Measurements from ENCODE around the gene TNFSF18.

DNA sequence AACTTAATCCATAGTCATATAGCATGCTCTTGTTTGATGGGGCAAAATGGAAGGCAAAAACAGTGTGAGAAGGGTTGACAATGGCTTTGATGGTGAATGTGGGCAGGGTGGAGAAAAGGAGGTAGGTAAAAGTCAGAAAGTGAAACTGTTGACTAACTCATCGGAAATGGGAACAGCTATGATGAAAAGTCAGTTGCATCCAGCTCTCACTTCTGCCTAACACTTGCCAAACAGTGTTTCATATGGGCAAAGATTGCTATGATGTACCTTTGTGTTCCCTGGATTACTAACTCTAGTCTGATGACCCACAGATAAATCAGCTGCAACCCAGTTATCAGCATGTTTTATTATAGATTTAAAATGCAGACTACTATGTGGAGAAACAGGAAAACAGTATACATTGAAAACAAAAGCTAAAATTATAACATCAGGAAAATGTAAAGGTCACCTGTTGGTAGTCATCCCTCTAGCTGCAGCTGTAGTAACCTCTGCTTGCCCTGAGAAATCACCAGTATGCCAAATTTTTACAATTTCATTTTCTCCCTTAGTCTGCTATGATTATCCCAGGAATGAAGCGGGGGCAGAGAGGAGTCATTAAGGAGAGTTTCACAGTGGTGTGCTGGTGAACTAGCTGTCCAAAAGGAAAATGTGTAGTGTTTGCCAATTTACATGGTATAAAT is 11.7 kb downstream of the TNFSF18 start:
- TF ChIP-seq, protein P1, sequence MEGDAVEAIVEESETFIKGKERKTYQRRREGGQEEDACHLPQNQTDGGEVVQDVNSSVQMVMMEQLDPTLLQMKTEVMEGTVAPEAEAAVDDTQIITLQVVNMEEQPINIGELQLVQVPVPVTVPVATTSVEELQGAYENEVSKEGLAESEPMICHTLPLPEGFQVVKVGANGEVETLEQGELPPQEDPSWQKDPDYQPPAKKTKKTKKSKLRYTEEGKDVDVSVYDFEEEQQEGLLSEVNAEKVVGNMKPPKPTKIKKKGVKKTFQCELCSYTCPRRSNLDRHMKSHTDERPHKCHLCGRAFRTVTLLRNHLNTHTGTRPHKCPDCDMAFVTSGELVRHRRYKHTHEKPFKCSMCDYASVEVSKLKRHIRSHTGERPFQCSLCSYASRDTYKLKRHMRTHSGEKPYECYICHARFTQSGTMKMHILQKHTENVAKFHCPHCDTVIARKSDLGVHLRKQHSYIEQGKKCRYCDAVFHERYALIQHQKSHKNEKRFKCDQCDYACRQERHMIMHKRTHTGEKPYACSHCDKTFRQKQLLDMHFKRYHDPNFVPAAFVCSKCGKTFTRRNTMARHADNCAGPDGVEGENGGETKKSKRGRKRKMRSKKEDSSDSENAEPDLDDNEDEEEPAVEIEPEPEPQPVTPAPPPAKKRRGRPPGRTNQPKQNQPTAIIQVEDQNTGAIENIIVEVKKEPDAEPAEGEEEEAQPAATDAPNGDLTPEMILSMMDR (conservative IDR thresholded peaks at IDR 0.05), result no peak
- TF ChIP-seq ZFX (IDR thresholded peaks at IDR 0.05), result no peak
